HepG2 (cell line): ENCODE measurements around the gene FDXACB1. TPM values are rescaled to one million over a fixed set of nuclear protein-coding genes. Genes with fewer than 3 reads are reported as not detected.
A peak's percentile ranks its signal among the peaks of the same experiment; 100 is the strongest.

Source experiments
- ERF ChIP-seq: IDR thresholded peaks from 2 replicates; pipeline ENCODE4 v1.6.1; 2018; ENCODE audit warnings: missing biosample characterization, missing genetic modification reagents
- ETV6 ChIP-seq: sonication (generic); formaldehyde crosslinking; conservative IDR thresholded peaks from 2 replicates; pipeline ENCODE4 v1.4.0; 2020; ENCODE audit warnings: missing genetic modification reagents
- MED13 ChIP-seq: sonication (generic); formaldehyde crosslinking; IDR thresholded peaks from 2 replicates; pipeline ENCODE4 v1.5.0; 2020; ENCODE audit warnings: missing genetic modification reagents
- MIER3 ChIP-seq: IDR thresholded peaks from 2 replicates; pipeline ENCODE4 v1.6.1; 2016; ENCODE audit warnings: missing compliant biosample characterization, borderline replicate concordance
- SRSF1 ChIP-seq: fragments of 200-400 bp; formaldehyde crosslinking; optimal IDR thresholded peaks from 2 replicates; pipeline ENCODE3; 2017; ENCODE audit warnings: mild to moderate bottlenecking, low read depth, low read length, moderate library complexity
- STAT5B ChIP-seq: sonication (generic); formaldehyde crosslinking; IDR thresholded peaks from 2 replicates; pipeline ENCODE4 v1.4.0; 2020; ENCODE audit warnings: missing genetic modification reagents
- ZFP90 ChIP-seq: sonication (generic); formaldehyde crosslinking; IDR thresholded peaks from 2 replicates; pipeline ENCODE4 v1.8.0; 2022; ENCODE audit warnings: missing genetic modification reagents, mild to moderate bottlenecking, inconsistent platforms, borderline replicate concordance
- ZNF207 ChIP-seq: fragments of 450-650 bp; IDR thresholded peaks from 2 replicates; pipeline ENCODE4 v1.6.1; 2016; ENCODE audit warnings: antibody characterized with exemption, borderline replicate concordance
- ZSCAN25 ChIP-seq: sonication (generic); formaldehyde crosslinking; IDR thresholded peaks from 2 replicates; pipeline ENCODE4 v1.8.0; 2022; ENCODE audit warnings: mild to moderate bottlenecking, missing genetic modification reagents
- polyA plus RNA-seq, 8 experiments: library from polyadenylated mRNA; depleted of rRNA in 3 of 8; stranded (reverse) in 7 of 8; unstranded in 1 of 8; fragments of >200 nt; fragmentation: Illumina TruSeq in 4 of 8; extraction: Trizol in 4 of 8; gene quantifications; 2 replicates each; pipeline versions ENCODE4 v1.2.1 to v1.2.3, GENCODE V29; 2011 to 2016; ENCODE audit warnings: low read depth in 4 of 8, missing spikeins in 1 of 8, mixed read lengths in 1 of 8; ENCODE audit not compliant: insufficient read depth in 1 of 8
- total RNA-seq, 5 experiments: library from RNA; depleted of rRNA; stranded (reverse); fragments of >200 nt; fragmentation: Illumina TruSeq; extraction: Trizol; gene quantifications; 2 replicates each; pipeline ENCODE4 v1.2.3, GENCODE V29; 2016; ENCODE audit warnings: low read depth in 1 of 5
- TF ChIP-seq, protein P1 (sequence below): IDR thresholded peaks from 2 replicates; pipeline ENCODE4 v1.6.1; 2012; ENCODE audit warnings: low read length, improper control_type of control experiment
- TF ChIP-seq, protein P2 (sequence below): sonication (generic); formaldehyde crosslinking; IDR thresholded peaks from 2 replicates; pipeline ENCODE4 v1.4.0; 2020; ENCODE audit warnings: missing genetic modification reagents
- TF ChIP-seq, protein P3 (sequence below): sonication (generic); formaldehyde crosslinking; IDR thresholded peaks from 2 replicates; pipeline ENCODE4 v1.4.0; 2020; ENCODE audit warnings: mild to moderate bottlenecking, missing genetic modification reagents
- TF ChIP-seq, protein P4 (sequence below): sonication (generic); formaldehyde crosslinking; IDR thresholded peaks from 2 replicates; pipeline ENCODE4 v1.9.0; 2022; ENCODE audit warnings: missing genetic modification reagents, mild to moderate bottlenecking, borderline replicate concordance

The FDXACB1 gene
- total and polyA plus RNA-seq, 2 of the 13 experiments (the other 11 are each of a cell fraction or from before 2014, with no cell fraction given): 1.1 to 3.4 TPM

DNA sequence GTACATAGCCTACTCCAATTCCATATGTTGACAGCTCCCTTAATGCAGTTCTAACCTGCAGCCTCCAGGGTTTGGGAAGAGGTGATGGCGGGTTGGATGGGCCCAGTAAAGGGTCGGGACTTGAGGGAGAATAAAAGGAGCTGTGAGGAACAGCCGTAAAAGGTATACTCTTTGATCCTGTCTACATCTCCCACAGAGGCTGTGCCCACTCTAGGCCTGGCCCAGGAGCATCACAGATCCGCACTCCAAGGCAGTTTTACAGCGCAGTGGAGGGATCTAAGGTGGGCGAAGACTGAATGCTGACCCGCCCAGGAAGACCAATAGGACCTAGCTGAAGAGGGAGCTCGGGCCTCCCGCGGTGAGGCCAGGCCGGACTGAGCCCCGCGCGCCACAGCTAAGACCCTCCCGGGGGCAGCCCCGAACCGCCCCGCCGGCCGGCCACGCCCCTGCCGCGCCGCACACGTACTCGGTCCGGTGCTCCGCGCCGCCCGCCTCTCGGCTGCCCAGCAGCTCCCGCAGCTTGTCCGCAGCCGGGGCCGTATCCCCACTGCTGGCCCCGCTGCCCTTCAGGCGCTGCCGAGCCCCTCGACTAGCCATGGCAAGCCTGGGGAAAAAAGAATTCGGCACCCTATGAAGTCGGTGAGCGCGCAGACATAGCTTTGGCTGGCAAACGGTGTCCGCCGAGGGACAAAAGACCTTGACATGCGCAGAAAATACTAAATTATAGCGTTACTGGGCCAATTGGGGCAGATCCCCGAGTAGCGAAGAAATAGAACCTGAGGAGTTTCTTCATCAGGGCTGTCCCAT is 7.9 kb downstream of the FDXACB1 start, which contains the start of gene ALG9 (continued):
- TF ChIP-seq MED13 (CRISPR knock-in tag) (no peak), MIER3 (0 out of 2 replicates have a peak, but pooled peaks have one; percentile 52), ZFP90 (CRISPR knock-in tag) (peak; percentile 42; the same call in 1 of the 2 replicates), ZSCAN25 (CRISPR knock-in tag) (peak; percentile 16; the same call in 1 of the 2 replicates), ZNF207 (no peak), STAT5B (CRISPR knock-in tag) (no peak), ETV6 (peak; percentile 25; the same call in 1 of the 2 replicates), SRSF1 (no peak), ERF (0 out of 2 replicates have a peak, but pooled peaks have one; percentile 28)
- TF ChIP-seq, protein P1, sequence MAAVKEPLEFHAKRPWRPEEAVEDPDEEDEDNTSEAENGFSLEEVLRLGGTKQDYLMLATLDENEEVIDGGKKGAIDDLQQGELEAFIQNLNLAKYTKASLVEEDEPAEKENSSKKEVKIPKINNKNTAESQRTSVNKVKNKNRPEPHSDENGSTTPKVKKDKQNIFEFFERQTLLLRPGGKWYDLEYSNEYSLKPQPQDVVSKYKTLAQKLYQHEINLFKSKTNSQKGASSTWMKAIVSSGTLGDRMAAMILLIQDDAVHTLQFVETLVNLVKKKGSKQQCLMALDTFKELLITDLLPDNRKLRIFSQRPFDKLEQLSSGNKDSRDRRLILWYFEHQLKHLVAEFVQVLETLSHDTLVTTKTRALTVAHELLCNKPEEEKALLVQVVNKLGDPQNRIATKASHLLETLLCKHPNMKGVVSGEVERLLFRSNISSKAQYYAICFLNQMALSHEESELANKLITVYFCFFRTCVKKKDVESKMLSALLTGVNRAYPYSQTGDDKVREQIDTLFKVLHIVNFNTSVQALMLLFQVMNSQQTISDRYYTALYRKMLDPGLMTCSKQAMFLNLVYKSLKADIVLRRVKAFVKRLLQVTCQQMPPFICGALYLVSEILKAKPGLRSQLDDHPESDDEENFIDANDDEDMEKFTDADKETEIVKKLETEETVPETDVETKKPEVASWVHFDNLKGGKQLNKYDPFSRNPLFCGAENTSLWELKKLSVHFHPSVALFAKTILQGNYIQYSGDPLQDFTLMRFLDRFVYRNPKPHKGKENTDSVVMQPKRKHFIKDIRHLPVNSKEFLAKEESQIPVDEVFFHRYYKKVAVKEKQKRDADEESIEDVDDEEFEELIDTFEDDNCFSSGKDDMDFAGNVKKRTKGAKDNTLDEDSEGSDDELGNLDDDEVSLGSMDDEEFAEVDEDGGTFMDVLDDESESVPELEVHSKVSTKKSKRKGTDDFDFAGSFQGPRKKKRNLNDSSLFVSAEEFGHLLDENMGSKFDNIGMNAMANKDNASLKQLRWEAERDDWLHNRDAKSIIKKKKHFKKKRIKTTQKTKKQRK: no peak
- TF ChIP-seq, protein P2, sequence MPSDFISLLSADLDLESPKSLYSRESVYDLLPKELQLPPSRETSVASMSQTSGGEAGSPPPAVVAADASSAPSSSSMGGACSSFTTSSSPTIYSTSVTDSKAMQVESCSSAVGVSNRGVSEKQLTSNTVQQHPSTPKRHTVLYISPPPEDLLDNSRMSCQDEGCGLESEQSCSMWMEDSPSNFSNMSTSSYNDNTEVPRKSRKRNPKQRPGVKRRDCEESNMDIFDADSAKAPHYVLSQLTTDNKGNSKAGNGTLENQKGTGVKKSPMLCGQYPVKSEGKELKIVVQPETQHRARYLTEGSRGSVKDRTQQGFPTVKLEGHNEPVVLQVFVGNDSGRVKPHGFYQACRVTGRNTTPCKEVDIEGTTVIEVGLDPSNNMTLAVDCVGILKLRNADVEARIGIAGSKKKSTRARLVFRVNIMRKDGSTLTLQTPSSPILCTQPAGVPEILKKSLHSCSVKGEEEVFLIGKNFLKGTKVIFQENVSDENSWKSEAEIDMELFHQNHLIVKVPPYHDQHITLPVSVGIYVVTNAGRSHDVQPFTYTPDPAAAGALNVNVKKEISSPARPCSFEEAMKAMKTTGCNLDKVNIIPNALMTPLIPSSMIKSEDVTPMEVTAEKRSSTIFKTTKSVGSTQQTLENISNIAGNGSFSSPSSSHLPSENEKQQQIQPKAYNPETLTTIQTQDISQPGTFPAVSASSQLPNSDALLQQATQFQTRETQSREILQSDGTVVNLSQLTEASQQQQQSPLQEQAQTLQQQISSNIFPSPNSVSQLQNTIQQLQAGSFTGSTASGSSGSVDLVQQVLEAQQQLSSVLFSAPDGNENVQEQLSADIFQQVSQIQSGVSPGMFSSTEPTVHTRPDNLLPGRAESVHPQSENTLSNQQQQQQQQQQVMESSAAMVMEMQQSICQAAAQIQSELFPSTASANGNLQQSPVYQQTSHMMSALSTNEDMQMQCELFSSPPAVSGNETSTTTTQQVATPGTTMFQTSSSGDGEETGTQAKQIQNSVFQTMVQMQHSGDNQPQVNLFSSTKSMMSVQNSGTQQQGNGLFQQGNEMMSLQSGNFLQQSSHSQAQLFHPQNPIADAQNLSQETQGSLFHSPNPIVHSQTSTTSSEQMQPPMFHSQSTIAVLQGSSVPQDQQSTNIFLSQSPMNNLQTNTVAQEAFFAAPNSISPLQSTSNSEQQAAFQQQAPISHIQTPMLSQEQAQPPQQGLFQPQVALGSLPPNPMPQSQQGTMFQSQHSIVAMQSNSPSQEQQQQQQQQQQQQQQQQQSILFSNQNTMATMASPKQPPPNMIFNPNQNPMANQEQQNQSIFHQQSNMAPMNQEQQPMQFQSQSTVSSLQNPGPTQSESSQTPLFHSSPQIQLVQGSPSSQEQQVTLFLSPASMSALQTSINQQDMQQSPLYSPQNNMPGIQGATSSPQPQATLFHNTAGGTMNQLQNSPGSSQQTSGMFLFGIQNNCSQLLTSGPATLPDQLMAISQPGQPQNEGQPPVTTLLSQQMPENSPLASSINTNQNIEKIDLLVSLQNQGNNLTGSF (CRISPR knock-in tag): no peak
- TF ChIP-seq, protein P3, sequence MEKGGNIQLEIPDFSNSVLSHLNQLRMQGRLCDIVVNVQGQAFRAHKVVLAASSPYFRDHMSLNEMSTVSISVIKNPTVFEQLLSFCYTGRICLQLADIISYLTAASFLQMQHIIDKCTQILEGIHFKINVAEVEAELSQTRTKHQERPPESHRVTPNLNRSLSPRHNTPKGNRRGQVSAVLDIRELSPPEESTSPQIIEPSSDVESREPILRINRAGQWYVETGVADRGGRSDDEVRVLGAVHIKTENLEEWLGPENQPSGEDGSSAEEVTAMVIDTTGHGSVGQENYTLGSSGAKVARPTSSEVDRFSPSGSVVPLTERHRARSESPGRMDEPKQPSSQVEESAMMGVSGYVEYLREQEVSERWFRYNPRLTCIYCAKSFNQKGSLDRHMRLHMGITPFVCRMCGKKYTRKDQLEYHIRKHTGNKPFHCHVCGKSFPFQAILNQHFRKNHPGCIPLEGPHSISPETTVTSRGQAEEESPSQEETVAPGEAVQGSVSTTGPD: no peak
- TF ChIP-seq, protein P4, sequence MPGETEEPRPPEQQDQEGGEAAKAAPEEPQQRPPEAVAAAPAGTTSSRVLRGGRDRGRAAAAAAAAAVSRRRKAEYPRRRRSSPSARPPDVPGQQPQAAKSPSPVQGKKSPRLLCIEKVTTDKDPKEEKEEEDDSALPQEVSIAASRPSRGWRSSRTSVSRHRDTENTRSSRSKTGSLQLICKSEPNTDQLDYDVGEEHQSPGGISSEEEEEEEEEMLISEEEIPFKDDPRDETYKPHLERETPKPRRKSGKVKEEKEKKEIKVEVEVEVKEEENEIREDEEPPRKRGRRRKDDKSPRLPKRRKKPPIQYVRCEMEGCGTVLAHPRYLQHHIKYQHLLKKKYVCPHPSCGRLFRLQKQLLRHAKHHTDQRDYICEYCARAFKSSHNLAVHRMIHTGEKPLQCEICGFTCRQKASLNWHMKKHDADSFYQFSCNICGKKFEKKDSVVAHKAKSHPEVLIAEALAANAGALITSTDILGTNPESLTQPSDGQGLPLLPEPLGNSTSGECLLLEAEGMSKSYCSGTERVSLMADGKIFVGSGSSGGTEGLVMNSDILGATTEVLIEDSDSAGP (CRISPR knock-in tag): peak; percentile 74; the same call in 1 of the 2 replicates
